Body of pancreas (tissue), 4 donors: ENCODE results near the gene SPOCD1.

Experiments
- POLR2A ChIP-seq, 3 donors: fragments of 450-650 bp; IDR thresholded peaks; one replicate each; pipeline ENCODE4 v1.6.1; 2016; ENCODE audit warnings: antibody characterized with exemption in 3 of 3, mild to moderate bottlenecking in 2 of 3
- TF ChIP-seq, protein P1 (sequence below), 7 experiments: fragments of 450-650 bp in 4 of 7; fragments of 200-600 bp in 3 of 7; sonication (generic) in 3 of 7; IDR thresholded peaks; one replicate each; pipeline ENCODE4 v1.5.1; 2016 to 2019; ENCODE audit warnings: antibody characterized with exemption in 7 of 7

DNA sequence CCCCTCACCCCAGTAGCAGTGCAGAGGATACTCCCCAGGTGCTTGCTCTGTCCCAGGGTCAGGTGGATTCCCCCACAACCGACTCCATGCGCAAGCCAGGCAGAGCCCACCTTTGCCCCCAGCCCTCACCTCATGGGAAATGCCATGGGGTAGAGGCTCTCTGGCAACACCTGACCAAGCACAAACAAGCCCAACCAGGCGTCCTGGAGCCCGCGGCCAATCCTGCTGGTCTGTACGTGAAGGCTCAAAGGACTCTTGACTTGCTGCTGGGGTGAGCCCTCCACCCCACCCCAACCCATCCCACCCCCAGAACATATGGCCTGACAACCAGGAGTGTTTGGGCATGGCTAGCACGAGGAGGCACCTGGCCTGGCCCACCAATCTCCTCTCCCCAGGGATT lies 53.5 kb downstream of the SPOCD1 start:
- TF ChIP-seq POLR2A (IDR thresholded peaks at IDR 0.05) = no peak
- TF ChIP-seq, protein P1, sequence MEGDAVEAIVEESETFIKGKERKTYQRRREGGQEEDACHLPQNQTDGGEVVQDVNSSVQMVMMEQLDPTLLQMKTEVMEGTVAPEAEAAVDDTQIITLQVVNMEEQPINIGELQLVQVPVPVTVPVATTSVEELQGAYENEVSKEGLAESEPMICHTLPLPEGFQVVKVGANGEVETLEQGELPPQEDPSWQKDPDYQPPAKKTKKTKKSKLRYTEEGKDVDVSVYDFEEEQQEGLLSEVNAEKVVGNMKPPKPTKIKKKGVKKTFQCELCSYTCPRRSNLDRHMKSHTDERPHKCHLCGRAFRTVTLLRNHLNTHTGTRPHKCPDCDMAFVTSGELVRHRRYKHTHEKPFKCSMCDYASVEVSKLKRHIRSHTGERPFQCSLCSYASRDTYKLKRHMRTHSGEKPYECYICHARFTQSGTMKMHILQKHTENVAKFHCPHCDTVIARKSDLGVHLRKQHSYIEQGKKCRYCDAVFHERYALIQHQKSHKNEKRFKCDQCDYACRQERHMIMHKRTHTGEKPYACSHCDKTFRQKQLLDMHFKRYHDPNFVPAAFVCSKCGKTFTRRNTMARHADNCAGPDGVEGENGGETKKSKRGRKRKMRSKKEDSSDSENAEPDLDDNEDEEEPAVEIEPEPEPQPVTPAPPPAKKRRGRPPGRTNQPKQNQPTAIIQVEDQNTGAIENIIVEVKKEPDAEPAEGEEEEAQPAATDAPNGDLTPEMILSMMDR (IDR thresholded peaks at IDR 0.05) = no peak
